Fibroblast of mammary gland (primary cell): ENCODE measurements around the gene MAFF.
A peak's percentile ranks its signal among the peaks of the same experiment; 100 is the strongest.

ENCODE experiments used
- DNase-seq: peaks from one replicate; pipeline ENCODE4 v3.0.0-alpha.2; 2010; ENCODE audit warnings: low read depth
- H3K4me3 ChIP-seq: 2 replicates; pipeline ENCODE4 v1.5.1; 2011; ENCODE audit warnings: low read depth, mild to moderate bottlenecking, low read length, moderate library complexity; ENCODE audit not compliant: control insufficient read depth
- CTCF ChIP-seq: conservative IDR thresholded peaks from 2 replicates; pipeline ENCODE4 v1.5.1; 2011; ENCODE audit warnings: low read depth, low read length, inconsistent platforms; ENCODE audit not compliant: control insufficient read depth, insufficient read depth

Gene MAFF

GRCh38 chr22:38164551-38164918 is 37.3 kb upstream of the MAFF start:
- no peak for TF ChIP-seq CTCF
- H3K4me3 ChIP-seq, result no peak overlapping the region
- no peak for DNase-seq

GRCh38 chr22:38165922-38166593 is 35.7 kb upstream of the MAFF start:
- H3K4me3 ChIP-seq, result no peak overlapping the region
- TF ChIP-seq CTCF, result no peak
- DNase-seq, result no peak

- no peak overlapping the region for H3K4me3 ChIP-seq
- TF ChIP-seq CTCF, result no peak
- no peak for DNase-seq
Observed at GRCh38 chr22:38167988-38168407, 33.8 kb upstream of the MAFF start.

- DNase-seq, result no peak
- TF ChIP-seq CTCF, result no peak
- no peak overlapping the region for H3K4me3 ChIP-seq
Observed at GRCh38 chr22:38169116-38169515, 32.7 kb upstream of the MAFF start.

GRCh38 chr22:38170469-38170868 is 31.3 kb upstream of the MAFF start:
- no peak overlapping the region for H3K4me3 ChIP-seq
- DNase-seq, result no peak
- TF ChIP-seq CTCF, result no peak

GRCh38 chr22:38171927-38172831 is 29.6 kb upstream of the MAFF start:
- H3K4me3 ChIP-seq, result no peak overlapping the region
- TF ChIP-seq CTCF, result no peak
- peak; percentile 64 for DNase-seq
